ENCODE results near the gene ZNHIT2. TPM values are rescaled to one million over a fixed set of nuclear protein-coding genes. Genes with fewer than 3 reads are reported as not detected.

ZNHIT2 gene
- total RNA-seq, 2 donors from 2014 or later, result 8.7 to 12.0 TPM

DNA sequence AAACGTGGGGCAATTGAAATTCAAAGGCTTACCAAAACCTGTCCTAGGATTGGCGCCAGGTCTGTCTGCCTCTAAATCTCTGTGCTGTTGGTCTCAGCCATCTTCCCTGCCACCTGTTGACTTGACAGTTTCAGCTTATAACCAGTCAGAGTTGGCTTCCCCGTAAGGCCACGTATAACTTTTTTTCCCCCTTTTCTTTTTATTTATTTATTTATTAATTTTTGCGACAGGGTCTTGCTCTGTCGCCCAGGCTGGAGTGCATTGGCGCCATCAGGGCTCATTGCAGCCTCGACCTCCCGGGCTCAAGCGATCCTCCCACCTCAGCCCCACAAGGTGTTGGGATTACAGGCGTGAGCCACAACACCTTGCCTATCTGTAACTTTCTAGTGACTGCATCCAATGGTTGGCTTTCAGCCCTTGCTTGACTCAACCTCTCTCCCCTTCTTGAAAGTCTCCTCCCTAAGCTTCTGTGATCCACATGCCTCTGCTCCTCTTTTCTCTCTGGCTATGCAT is 18.2 kb upstream of the ZNHIT2 start:
- Histone ChIP-seq H3K27ac (peak overlapping the region; percentile 97), H3K4me1 (peaks cover 0 to 35% of the 10 kb centered on the region in 2 donors), H3K36me3 (peaks cover 22% of the 10 kb centered on the region), H3K27me3 (no peaks in the 10 kb centered on the region), H3K9me3 (no peaks in the 10 kb centered on the region), H3K4me3 (peak overlapping the region; percentile 99 to 100)
- no peak for DNase-seq (ENCODE audit: low spot score)
- TF ChIP-seq, protein P1, sequence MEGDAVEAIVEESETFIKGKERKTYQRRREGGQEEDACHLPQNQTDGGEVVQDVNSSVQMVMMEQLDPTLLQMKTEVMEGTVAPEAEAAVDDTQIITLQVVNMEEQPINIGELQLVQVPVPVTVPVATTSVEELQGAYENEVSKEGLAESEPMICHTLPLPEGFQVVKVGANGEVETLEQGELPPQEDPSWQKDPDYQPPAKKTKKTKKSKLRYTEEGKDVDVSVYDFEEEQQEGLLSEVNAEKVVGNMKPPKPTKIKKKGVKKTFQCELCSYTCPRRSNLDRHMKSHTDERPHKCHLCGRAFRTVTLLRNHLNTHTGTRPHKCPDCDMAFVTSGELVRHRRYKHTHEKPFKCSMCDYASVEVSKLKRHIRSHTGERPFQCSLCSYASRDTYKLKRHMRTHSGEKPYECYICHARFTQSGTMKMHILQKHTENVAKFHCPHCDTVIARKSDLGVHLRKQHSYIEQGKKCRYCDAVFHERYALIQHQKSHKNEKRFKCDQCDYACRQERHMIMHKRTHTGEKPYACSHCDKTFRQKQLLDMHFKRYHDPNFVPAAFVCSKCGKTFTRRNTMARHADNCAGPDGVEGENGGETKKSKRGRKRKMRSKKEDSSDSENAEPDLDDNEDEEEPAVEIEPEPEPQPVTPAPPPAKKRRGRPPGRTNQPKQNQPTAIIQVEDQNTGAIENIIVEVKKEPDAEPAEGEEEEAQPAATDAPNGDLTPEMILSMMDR (IDR thresholded peaks at IDR 0.05), result no peak

DNA sequence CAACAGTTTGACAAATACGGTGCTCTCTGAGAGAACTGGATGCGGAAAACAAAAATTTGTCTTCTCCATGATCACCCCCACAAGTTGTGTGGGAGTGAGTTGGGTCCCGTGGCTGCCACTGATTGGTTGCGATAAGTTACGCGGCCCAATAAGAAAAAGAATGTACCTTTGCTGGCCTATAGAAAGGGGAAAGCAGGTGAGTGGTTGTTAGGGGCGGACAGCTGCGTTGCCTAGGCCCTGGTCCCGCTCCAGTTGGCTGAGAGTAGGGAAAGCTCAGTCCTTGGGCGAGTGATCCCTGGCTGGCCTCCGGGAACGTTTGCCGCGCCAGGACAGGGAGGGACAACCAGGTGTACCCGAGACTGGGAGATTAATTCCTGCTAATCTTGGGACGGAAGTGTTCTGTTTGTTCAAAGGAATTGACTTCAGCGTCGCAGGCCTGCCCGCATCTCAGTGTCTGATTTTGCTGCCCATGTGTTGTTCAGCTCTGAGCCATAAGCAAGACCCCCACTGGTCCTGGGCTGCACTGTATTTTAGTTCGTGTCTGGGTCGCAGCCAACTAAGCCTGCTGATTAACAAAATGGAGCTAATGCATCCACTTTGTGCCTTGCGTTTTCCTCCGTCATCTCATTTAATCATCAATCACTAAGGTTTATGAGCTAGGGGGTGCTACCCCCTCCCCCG is 17.6 kb upstream of the ZNHIT2 start:
- Histone ChIP-seq H3K27me3 (no peaks in the 10 kb centered on the region), H3K9me3 (no peaks in the 10 kb centered on the region), H3K4me3 (peak overlapping the region; percentile 99 to 100), H3K4me1 (peaks cover 0 to 35% of the 10 kb centered on the region in 2 donors), H3K36me3 (peaks cover 28% of the 10 kb centered on the region), H3K27ac (peak overlapping the region; percentile 97)
- TF ChIP-seq, protein P1 (IDR thresholded peaks at IDR 0.05), result no peak
- DNase-seq (ENCODE audit: low spot score), result peak; percentile 94

DNA sequence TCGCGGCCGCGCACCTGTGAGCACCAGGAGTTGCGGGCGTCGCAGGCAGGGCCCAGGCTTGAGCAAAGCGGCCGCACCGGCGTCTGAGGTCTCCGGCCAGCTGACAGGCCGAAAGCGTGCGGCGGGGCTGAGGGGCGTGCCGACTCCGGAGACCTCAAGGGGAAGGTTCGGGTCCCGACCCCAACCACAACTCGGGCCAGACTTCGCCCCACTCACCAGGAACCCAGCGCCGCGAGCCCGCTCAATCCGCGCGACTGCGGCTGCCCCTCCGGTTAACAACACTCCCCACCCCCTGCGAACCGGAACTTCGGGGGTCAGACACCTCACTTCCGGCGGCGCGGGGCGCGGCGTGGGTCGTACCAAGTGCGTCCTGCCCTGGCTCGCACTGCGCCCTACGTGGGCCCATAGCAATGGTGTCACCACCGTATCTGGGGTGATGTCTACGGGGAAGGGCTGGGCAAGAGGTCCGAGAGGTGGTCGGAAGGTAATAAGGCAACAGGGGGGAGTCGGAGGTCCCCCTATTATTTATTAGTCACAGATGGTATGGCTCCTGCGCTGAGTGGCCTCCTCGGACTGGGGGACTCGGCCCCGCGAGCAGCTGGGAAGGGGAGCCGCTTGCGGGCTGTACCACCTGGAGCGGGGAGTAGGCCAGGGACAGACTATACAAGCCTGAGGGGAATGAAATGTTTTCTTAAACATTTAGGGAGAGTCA is 16.9 kb upstream of the ZNHIT2 start, which contains the start of gene SYVN1:
TSS of gene SYVN1 (minus strand) at position 280 of the 712 bp plus-strand sequence. CDS start 918 bp downstream, outside the sequence.
- Histone ChIP-seq H3K36me3 (peaks cover 35% of the 10 kb centered on the region), H3K27me3 (no peaks in the 10 kb centered on the region), H3K4me1 (peaks cover 0 to 35% of the 10 kb centered on the region in 2 donors), H3K27ac (peak within 1 kb of the TSS; percentile 97), H3K9me3 (no peaks in the 10 kb centered on the region), H3K4me3 (peak within 1 kb of the TSS; percentile 99 to 100)
- TF ChIP-seq, protein P1 (IDR thresholded peaks at IDR 0.05), result no peak
- peak; percentile 94 for DNase-seq (ENCODE audit: low spot score)

DNA sequence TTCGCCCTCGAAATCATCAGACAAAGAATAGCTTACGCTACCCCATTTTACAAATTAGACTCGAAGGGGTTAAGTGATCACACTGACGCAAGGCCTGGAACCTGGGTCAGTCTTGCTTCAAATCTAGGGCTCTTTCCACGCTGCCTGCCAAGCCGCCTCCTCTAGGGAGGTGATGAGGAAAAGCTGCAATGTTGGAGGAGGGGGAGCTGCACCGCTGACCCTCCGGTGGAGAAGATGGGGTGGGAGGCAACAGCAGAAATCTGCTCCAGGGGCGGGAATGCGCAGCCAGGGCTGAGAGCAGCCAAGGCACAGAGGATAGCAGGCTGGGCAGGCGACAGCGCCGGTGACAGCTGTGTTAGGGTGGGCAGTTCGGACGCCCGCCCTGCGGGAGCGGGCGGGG is 16.2 kb upstream of the ZNHIT2 start:
- Histone ChIP-seq H3K27ac (peak overlapping the region; percentile 97), H3K36me3 (peaks cover 42% of the 10 kb centered on the region), H3K4me1 (peaks cover 0 to 35% of the 10 kb centered on the region in 2 donors), H3K27me3 (no peaks in the 10 kb centered on the region), H3K4me3 (peak overlapping the region; percentile 99 to 100), H3K9me3 (no peaks in the 10 kb centered on the region)
- DNase-seq (ENCODE audit: low spot score), result no peak
- TF ChIP-seq, protein P1 (IDR thresholded peaks at IDR 0.05), result no peak

DNA sequence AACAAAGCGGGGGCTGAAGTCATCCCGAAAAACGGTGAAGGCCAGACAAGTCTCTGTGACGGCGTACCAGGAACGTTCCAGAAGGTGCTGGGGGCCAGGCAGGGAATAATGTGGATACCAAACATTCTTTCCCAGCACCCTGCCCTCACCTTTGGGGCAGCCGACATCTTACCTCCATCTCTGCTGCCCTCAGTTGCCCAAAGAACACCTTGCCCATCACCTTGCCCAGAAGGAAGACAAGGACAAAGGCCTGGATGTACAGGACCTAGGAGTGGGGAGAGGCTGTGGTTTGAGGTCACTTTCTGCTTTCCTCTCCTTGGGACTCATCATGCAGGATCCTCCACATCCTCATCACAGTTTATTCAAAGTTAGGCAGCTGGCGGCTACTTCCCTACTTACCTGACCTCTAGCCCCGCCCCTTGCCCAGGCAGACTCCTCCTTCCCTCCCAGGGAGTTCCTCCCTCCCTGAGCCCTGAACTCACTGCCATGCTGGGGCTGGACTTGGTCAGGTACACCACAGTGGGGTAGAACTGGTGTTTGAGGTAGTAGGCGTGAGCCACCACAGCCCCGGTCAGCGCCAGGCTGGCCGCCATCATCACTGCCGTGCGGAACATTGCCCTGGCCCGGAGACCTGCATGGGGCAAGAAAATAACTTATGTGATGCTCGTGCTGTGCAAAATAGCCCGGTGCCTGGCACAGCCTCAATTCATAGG is 15.6 kb upstream of the ZNHIT2 start:
- no peak for DNase-seq (ENCODE audit: low spot score)
- no peaks in the 10 kb centered on the region for H3K9me3 ChIP-seq
- H3K36me3 ChIP-seq, result peaks cover 47% of the 10 kb centered on the region
- peak overlapping the region; percentile 99 to 100 for H3K4me3 ChIP-seq
- TF ChIP-seq, protein P1 (IDR thresholded peaks at IDR 0.05), result no peak
- peaks cover 0 to 35% of the 10 kb centered on the region in 2 donors for H3K4me1 ChIP-seq
- H3K27ac ChIP-seq, result peak overlapping the region; percentile 97
- H3K27me3 ChIP-seq, result no peaks in the 10 kb centered on the region

Data from right atrium auricular region (tissue), 2 donors.